Adrenal gland (tissue), 5 donors: Measurements from ENCODE around the gene DLX3.

Experiments
- CTCF ChIP-seq, 6 experiments: fragments of 450-650 bp in 4 of 6; fragments of 200-600 bp in 2 of 6; sonication (generic) in 1 of 6; IDR thresholded peaks; 1 replicate in 5 of 6; 2 replicates in 1 of 6; pipeline versions ENCODE4 v1.5.1 to v1.8.0; 2016 to 2021; ENCODE audit warnings: antibody characterized with exemption in 6 of 6, mild to moderate bottlenecking in 2 of 6, moderate library complexity in 1 of 6
- POLR2A ChIP-seq, 2 donors: fragments of 450-650 bp; IDR thresholded peaks; one replicate each; pipeline ENCODE4 v1.6.1; 2017; ENCODE audit warnings: antibody characterized with exemption in 2 of 2, mild to moderate bottlenecking in 2 of 2, moderate library complexity in 1 of 2
- donor health status: DM: no; HTN: no; CAD: no.

DNA sequence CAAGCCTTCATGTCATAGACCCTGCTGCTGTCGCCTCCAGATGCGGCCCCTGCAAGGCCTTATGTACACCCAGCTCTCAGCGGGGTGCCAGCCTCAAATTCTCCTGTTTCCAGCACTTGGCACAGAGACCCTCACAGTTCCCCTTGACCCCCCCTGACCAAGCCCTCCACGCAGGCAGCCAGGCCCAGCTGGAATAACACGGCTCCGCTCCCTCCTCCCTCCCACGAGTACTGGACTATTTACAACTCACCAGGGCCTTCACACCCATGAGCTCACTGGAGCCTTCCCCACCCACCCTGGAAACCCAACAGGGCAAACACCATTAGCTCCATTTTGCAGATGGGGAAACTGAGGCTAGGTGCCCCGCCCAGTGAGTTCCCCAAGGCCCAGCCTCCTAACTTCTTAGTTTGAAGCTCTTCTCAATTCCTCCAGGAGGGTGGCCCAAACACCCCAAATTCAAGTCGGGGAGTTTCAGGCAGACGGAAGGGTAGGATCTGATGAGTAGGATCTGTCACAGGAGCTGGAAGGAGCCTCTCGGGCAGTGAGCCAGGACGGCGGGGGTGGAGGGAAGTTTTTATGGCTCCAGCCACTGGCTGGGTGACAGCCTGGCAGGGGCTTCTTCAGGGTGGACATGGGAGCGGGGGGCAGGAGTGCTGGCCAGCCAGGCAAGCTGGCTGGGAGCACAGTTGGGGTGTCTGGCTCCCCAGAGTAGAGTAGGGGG lies 43.5 kb downstream of the DLX3 start:
- TF ChIP-seq CTCF (IDR thresholded peaks at IDR 0.05) (no peak), POLR2A (IDR thresholded peaks at IDR 0.05) (no peak)
